ENCODE data around the gene LAYN. TPM values are rescaled to one million over a fixed set of nuclear protein-coding genes. Genes with fewer than 3 reads are reported as not detected.

LAYN gene
- total and polyA plus RNA-seq, 2 of the 4 experiments (the other 2 are of a cell fraction): 92.5 to 118 TPM

- Histone ChIP-seq H4K5ac (ENCODE audit: low read depth, low read length) (peak overlapping the region; percentile 47), H3K4me1 (ENCODE audit: control insufficient read depth, insufficient read depth, low read length) (peaks cover 16% of the 10 kb centered on the region), H3K79me1 (ENCODE audit: low read depth in 1 of 2, low read length in 2 of 2) (peaks cover 54 to 79% of the 10 kb centered on the region in 2 experiments), H3K4me2 (ENCODE audit: low read depth, low read length) (peak overlapping the region; percentile 3; the same call in 1 of the 2 replicates), H3K23ac (ENCODE audit: low read depth, low read length) (peak overlapping the region; percentile 43; the same call in 1 of the 2 replicates), H3K9me3 (ENCODE audit: control insufficient read depth, insufficient read depth, low read length) (no peaks in the 10 kb centered on the region), H4K8ac (ENCODE audit: low read depth in 2 of 2, low read length in 2 of 2) (no peak overlapping the region), H2BK120ac (ENCODE audit: low read depth, low read length) (peak overlapping the region; percentile 55), H3K4me3 (ENCODE audit: insufficient read depth, low read depth, low read length) (no peak overlapping the region), H3K18ac (ENCODE audit: low read depth, low read length) (peak overlapping the region; percentile 63), H2AFZ (replicated peaks; ENCODE audit: low read length, poor library complexity) (no peak overlapping the region), H2AK5ac (ENCODE audit: low read depth, low read length) (peak overlapping the region; percentile 18; the same call in 1 of the 2 replicates), H2BK15ac (ENCODE audit: low read depth, low read length) (no peak overlapping the region), H3K27ac (ENCODE audit: insufficient read depth, low read length) (peak overlapping the region; percentile 51; the same call in 1 of the 2 replicates), H3K27me3 (ENCODE audit: control insufficient read depth, insufficient read depth, low read length) (no peaks in the 10 kb centered on the region), H4K20me1 (ENCODE audit: insufficient read depth, low read length) (peaks cover 4% of the 10 kb centered on the region; the same call in 1 of the 2 replicates), H2BK5ac (ENCODE audit: low read depth, low read length, poor library complexity, severe bottlenecking) (peak overlapping the region; percentile 41), H3K4ac (ENCODE audit: low read depth, low read length) (no peak overlapping the region), H3K9me1 (ENCODE audit: insufficient read depth, low read length) (peaks cover 43% of the 10 kb centered on the region), H2AK9ac (replicated peaks; ENCODE audit: low read depth, low read length, poor library complexity) (no peak overlapping the region), H3K14ac (replicated peaks; ENCODE audit: low read depth, low read length) (no peak overlapping the region), H3K56ac (ENCODE audit: extremely low read depth, insufficient read depth, low read length) (no peak overlapping the region), H3K36me3 (ENCODE audit: control insufficient read depth, insufficient read depth, low read length) (peaks cover 61% of the 10 kb centered on the region), H3K9ac (ENCODE audit: low read depth, low read length) (peak overlapping the region; percentile 1; the same call in 1 of the 2 replicates), H2BK20ac (ENCODE audit: low read depth, low read length) (0 out of 2 replicates have a peak overlapping the region, but pooled peaks have one; percentile 12), H4K91ac (ENCODE audit: insufficient read depth, low read depth, low read length) (peak overlapping the region; percentile 33; the same call in 1 of the 2 replicates)
- intact Hi-C loops (cut with micrococcal nuclease) (no loop called here), dilution Hi-C loops (cut with HindIII; ENCODE audit: low sequenced_read_pairs, unreplicated experiment) (no loop called here), in situ Hi-C loops (cut with MboI; ENCODE audit: low sequenced_read_pairs) (no loop called here)
- TF ChIP-seq CHD1 (IDR thresholded peaks at IDR 0.05; ENCODE audit: low read depth, low read length) (no peak), NFE2L2 (IDR thresholded peaks at IDR 0.05; ENCODE audit: low read depth, low read length) (no peak), FOS (IDR thresholded peaks at IDR 0.05; ENCODE audit: low read depth, low read length) (no peak), CTCF (conservative IDR thresholded peaks at IDR 0.05; ENCODE audit: low read depth, low read length) (no peak), RCOR1 (IDR thresholded peaks at IDR 0.05; ENCODE audit: insufficient replicate concordance, low read length) (no peak), SMC3 (IDR thresholded peaks at IDR 0.05; ENCODE audit: low read depth, low read length) (no peak), USF2 (IDR thresholded peaks at IDR 0.05; ENCODE audit: low read depth, low read length) (no peak), MAZ (IDR thresholded peaks at IDR 0.05; ENCODE audit: borderline replicate concordance, low read depth, low read length) (no peak), RFX5 (IDR thresholded peaks at IDR 0.05; ENCODE audit: low read depth, low read length) (no peak), ELK1 (IDR thresholded peaks at IDR 0.05; ENCODE audit: borderline replicate concordance, low read depth, low read length) (no peak), POLR2A (IDR thresholded peaks at IDR 0.05; ENCODE audit: low read depth, low read length) (no peak), RAD21 (IDR thresholded peaks at IDR 0.05; ENCODE audit: low read length) (no peak), MXI1 (IDR thresholded peaks at IDR 0.05; ENCODE audit: borderline replicate concordance, low read depth, low read length) (no peak), BHLHE40 (IDR thresholded peaks at IDR 0.05; ENCODE audit: low read depth, low read length) (no peak), MAFK (IDR thresholded peaks at IDR 0.05; ENCODE audit: low read depth, low read length) (no peak), CEBPB (IDR thresholded peaks at IDR 0.05; ENCODE audit: low read depth, low read length) (no peak)
- 60% methylated on average over 1 of the region's 2 CpGs; no CpG with 5 or more reads in 1 of the 2 experiments for WGBS, 2 experiments (ENCODE audit: extremely low coverage in 2 of 2, insufficient read length in 1 of 2)
- DNase-seq: peak; percentile 49
- BruUV-seq (replicated peaks): no TSS peak
- ChIA-PET CTCF (interaction anchor here (1.2 to 1.3 kb wide), 2 partner anchors 8 to 94 kb away, joined by 3 to 4 read pairs; no protein-coding TSS in a partner anchor), POLR2A (ENCODE audit: unreplicated experiment) (no interaction called here)
- ATAC-seq (ENCODE audit: low read depth): peak; percentile 78
Measured at GRCh38 chr11:111548525-111548924, 8.0 kb downstream of the LAYN start.

All from IMR-90 (cell line).